Sigmoid colon (tissue), 7 donors: ENCODE measurements around the gene FBLN1. TPM values are rescaled to one million over a fixed set of nuclear protein-coding genes. Genes with fewer than 3 reads are reported as not detected.

Experiments used
- DNase-seq: peaks from one replicate; pipeline ENCODE4 v3.0.0-alpha.2; 2019
- H3K27ac ChIP-seq, 4 donors: fragments of 200-600 bp; sonication (generic); one replicate each; pipeline ENCODE4 v1.5.1; 2016 to 2019; ENCODE audit warnings: mild to moderate bottlenecking in 1 of 4
- H3K27me3 ChIP-seq, 3 donors: fragments of 200-600 bp; sonication (generic); one replicate each; pipeline ENCODE4 v1.5.1; 2019; ENCODE audit warnings: mild to moderate bottlenecking in 1 of 3
- H3K36me3 ChIP-seq, 4 donors: fragments of 200-600 bp; sonication (generic); one replicate each; pipeline ENCODE4 v1.5.1; 2016 to 2019
- H3K4me1 ChIP-seq, 4 donors: fragments of 200-600 bp; sonication (generic); one replicate each; pipeline ENCODE4 v1.5.1; 2017 to 2019
- H3K4me3 ChIP-seq, 4 donors: fragments of 200-600 bp; sonication (generic); one replicate each; pipeline ENCODE4 v1.5.1; 2017 to 2019; ENCODE audit warnings: mild to moderate bottlenecking in 2 of 4, moderate library complexity in 1 of 4
- H3K9me3 ChIP-seq, 4 donors: fragments of 200-600 bp in 3 of 4; sonication (generic) in 3 of 4; one replicate each; pipeline versions ENCODE4 v1.5.1 to v1.6.1; 2013 to 2019
- EP300 ChIP-seq, 4 donors: sonication (generic); formaldehyde crosslinking; IDR thresholded peaks; one replicate each; pipeline ENCODE4 v1.6.1; 2017; ENCODE audit warnings: antibody characterized with exemption in 4 of 4
- POLR2A ChIP-seq, 2 donors: fragments of 450-650 bp; IDR thresholded peaks; one replicate each; pipeline ENCODE4 v1.6.1; 2016; ENCODE audit warnings: antibody characterized with exemption in 2 of 2, mild to moderate bottlenecking in 2 of 2, moderate library complexity in 2 of 2
- POLR2AphosphoS5 ChIP-seq, 4 donors: sonication (generic); formaldehyde crosslinking; IDR thresholded peaks; one replicate each; pipeline ENCODE4 v1.6.1; 2017; ENCODE audit warnings: antibody characterized with exemption in 4 of 4
- WGBS, 2 donors: extraction: QIAGEN DNeasy Blood & Tissue Kit; methylation state at CpG; one replicate each; pipeline ENCODE4 v1.1.7; 2013; 5-methylcytosine and 5-hydroxymethylcytosine counted together
- intact Hi-C: fragments of 100-400 bp; cut with DNase I; formaldehyde crosslinking; loops from one replicate; pipeline ENCODE4 v1.15.1; 2023
- polyA plus RNA-seq, 3 donors: library from polyadenylated mRNA; stranded (reverse); fragments of 200-250 nt; gene quantifications; one replicate each; pipeline ENCODE4 v1.2.3, GENCODE V29; 2013
- total RNA-seq, 4 donors: library from RNA; depleted of rRNA; stranded (reverse); fragments of >200 nt; gene quantifications; one replicate each; pipeline ENCODE4 v1.1.0, GENCODE V29; 2016
- TF ChIP-seq, protein P1 (sequence below), 4 experiments: fragments of 450-650 bp in 3 of 4; fragments of 200-600 bp in 1 of 4; IDR thresholded peaks; one replicate each; pipeline ENCODE4 v1.5.1; 2016 to 2019; ENCODE audit warnings: antibody characterized with exemption in 4 of 4, mild to moderate bottlenecking in 3 of 4, moderate library complexity in 2 of 4
- donor health status: healthy with polysubstance abuse.
- donor health status: Bipolar disorder and iron deficiency.
- donor health status: healthy.

FBLN1 gene
- total and polyA plus RNA-seq, 7 donors = 9.0 to 230 (median 123) TPM

DNA sequence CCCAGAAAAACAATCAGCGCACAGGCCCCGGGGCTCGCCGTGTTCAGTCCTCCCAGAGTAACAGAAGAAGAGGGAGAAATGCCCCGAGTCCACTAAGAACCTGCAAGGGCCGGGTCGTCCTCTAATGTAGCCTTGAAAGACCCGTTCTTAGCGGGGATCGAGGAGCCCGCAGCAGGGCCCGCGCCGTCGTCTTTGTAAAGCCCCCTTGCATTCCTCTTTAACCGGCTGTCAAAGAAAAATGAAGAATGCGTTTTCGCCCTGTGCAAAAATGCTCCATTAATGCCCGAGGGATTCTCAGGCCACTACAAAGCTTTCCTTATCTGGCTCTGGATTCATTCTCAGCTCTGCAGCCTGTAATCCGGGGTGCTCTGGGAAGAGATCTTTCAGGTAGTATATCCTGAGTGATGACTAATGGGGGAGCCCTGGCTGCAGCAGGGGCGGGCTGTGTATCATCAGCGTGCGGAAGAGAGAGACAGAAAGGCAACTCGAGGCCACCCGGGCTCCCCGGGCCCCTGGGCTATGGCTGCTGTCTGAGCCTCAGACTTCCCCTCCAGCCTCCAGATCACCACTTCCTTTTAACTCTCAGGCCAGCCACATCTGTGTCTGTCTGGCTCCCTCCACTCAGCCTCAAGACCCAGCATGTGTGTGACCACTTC, 78.2 kb downstream of the FBLN1 start:
- Histone ChIP-seq H3K4me1 (peaks cover 0 to 9% (median 8%) of the 10 kb centered on the region in 4 donors), H3K4me3 (no peak overlapping the region), H3K9me3 (no peaks in the 10 kb centered on the region), H3K27ac (no peak overlapping the region), H3K36me3 (peaks cover 0 to 6% (median 2%) of the 10 kb centered on the region in 4 donors), H3K27me3 (peaks cover 0 to 19% (median 0%) of the 10 kb centered on the region in 3 donors)
- DNase-seq = no peak
- no peak for TF ChIP-seq POLR2AphosphoS5 (IDR thresholded peaks at IDR 0.05)
- no peak for TF ChIP-seq POLR2A (IDR thresholded peaks at IDR 0.05)
- TF ChIP-seq, protein P1, sequence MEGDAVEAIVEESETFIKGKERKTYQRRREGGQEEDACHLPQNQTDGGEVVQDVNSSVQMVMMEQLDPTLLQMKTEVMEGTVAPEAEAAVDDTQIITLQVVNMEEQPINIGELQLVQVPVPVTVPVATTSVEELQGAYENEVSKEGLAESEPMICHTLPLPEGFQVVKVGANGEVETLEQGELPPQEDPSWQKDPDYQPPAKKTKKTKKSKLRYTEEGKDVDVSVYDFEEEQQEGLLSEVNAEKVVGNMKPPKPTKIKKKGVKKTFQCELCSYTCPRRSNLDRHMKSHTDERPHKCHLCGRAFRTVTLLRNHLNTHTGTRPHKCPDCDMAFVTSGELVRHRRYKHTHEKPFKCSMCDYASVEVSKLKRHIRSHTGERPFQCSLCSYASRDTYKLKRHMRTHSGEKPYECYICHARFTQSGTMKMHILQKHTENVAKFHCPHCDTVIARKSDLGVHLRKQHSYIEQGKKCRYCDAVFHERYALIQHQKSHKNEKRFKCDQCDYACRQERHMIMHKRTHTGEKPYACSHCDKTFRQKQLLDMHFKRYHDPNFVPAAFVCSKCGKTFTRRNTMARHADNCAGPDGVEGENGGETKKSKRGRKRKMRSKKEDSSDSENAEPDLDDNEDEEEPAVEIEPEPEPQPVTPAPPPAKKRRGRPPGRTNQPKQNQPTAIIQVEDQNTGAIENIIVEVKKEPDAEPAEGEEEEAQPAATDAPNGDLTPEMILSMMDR (IDR thresholded peaks at IDR 0.05) = no peak
- TF ChIP-seq EP300 (IDR thresholded peaks at IDR 0.05) = no peak
- intact Hi-C loops = no loop called here
- WGBS, 2 donors = 82 to 92% methylated on average over 26 of the region's 26 CpGs

DNA sequence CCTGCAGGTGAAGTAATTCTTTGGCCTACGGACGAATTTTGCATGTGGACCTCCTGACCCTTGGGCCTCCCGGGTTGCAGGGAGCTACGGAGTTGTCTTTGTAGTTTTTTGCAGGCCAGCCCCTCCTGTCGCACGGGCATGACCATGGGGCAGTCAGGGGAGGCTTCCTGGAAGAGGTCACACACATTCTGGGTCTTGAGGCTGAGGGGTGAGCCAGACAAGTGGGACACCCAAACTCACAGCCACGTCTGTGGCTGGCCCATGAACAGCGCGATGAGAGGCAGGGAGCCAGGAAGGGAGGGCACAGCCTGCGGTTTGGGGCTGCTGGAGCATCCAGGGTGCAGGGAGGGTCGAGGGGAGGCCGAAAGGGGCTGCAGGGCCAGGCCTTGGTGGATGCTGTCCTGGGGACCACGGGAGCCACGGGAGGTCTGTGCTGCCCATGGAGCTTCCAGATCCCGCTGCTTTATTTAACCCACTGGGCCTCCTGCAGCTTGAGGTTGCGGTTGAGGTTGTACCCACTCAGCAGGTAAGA, 78.9 kb downstream of the FBLN1 start:
- 89 to 90% methylated on average over 16 of the region's 16 CpGs for WGBS, 2 donors
- peaks cover 0 to 17% (median 0%) of the 10 kb centered on the region in 3 donors for H3K27me3 ChIP-seq
- TF ChIP-seq, protein P1 (IDR thresholded peaks at IDR 0.05) = no peak
- TF ChIP-seq POLR2AphosphoS5 (IDR thresholded peaks at IDR 0.05) (no peak), POLR2A (IDR thresholded peaks at IDR 0.05) (no peak), EP300 (IDR thresholded peaks at IDR 0.05) (no peak)

DNA sequence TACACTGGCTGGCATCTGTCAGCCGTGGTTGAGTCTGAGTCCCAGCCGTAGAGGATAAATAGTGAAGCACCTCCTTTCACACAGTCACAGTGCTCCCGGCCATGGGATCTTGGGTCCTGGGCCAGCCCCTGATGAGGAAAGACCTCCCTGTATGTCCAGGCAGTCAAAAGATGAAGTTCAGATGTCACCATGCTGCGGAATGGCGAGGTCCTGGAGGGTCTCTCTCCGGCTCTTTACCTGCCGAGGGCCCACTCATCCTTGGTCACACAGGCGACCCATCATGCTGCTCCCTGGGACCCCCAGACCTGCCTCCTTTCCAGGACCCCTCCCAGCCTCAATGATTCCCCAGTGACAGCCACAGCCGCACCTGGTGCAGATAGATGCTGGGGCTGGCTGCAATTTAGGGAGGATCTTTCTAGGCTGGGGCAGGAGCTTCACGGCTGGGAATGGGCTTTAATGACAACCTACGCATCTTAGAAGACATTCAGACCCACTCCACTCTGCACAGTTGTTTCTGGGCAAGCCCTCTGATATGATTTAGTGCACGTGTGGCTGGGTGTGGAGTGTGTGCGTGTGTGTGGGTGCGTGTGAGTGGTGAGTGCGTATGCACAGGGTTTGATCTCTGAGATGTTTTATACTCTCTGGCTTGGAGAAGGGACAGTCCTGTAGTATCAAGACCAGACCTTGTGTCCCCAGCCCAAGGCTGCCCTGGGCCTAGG, 79.7 kb downstream of the FBLN1 start:
- Histone ChIP-seq H3K27ac (no peak overlapping the region), H3K4me1 (peaks cover 0 to 9% (median 8%) of the 10 kb centered on the region in 4 donors), H3K36me3 (peaks cover 0 to 6% (median 2%) of the 10 kb centered on the region in 4 donors), H3K9me3 (no peaks in the 10 kb centered on the region), H3K4me3 (no peak overlapping the region), H3K27me3 (peaks cover 0 to 9% (median 0%) of the 10 kb centered on the region in 3 donors)
- DNase-seq = no peak
- TF ChIP-seq, protein P1 (IDR thresholded peaks at IDR 0.05) = no peak
- TF ChIP-seq EP300 (IDR thresholded peaks at IDR 0.05) = no peak
- no peak for TF ChIP-seq POLR2AphosphoS5 (IDR thresholded peaks at IDR 0.05)
- TF ChIP-seq POLR2A (IDR thresholded peaks at IDR 0.05) = no peak
- intact Hi-C loops = no loop called here
- 78 to 87% methylated on average over 15 of the region's 15 CpGs for WGBS, 2 donors

More for the DNA sequence above, 78.9 kb downstream of the FBLN1 start:
- H3K4me1 ChIP-seq = peaks cover 0 to 9% (median 8%) of the 10 kb centered on the region in 4 donors
- no peak overlapping the region for H3K4me3 ChIP-seq
- H3K27ac ChIP-seq = no peak overlapping the region
- intact Hi-C loops = no loop called here
- peaks cover 0 to 6% (median 2%) of the 10 kb centered on the region in 4 donors for H3K36me3 ChIP-seq
- no peak for DNase-seq
- no peaks in the 10 kb centered on the region for H3K9me3 ChIP-seq

DNA sequence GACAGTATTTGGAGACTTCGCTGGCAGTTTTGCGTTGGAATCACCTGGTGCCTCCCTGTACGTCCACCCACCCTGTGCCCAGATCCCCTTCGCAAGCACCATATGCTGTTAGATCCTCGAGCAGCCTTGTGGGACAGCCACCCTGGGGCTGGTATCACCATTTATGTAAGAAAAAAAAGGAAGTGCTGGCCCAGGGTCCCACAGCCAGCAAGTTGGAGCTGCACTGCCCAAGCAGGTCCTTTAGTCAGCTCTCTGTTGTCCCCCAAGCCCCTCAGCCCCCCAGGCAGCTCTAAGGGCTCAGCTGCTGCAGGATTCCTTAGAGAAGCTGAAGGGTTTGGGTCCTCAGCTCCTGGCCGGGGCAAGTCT, 80.3 kb downstream of the FBLN1 start:
- intact Hi-C loops = no loop called here
- TF ChIP-seq, protein P1 (IDR thresholded peaks at IDR 0.05) = no peak
- TF ChIP-seq POLR2A (IDR thresholded peaks at IDR 0.05) (no peak), POLR2AphosphoS5 (IDR thresholded peaks at IDR 0.05) (no peak), EP300 (IDR thresholded peaks at IDR 0.05) (no peak)
- Histone ChIP-seq H3K4me1 (peaks cover 0 to 5% (median 4%) of the 10 kb centered on the region in 4 donors), H3K4me3 (no peak overlapping the region), H3K27ac (no peak overlapping the region), H3K36me3 (peaks cover 0 to 6% (median 2%) of the 10 kb centered on the region in 4 donors), H3K27me3 (peaks cover 0 to 4% (median 0%) of the 10 kb centered on the region in 3 donors), H3K9me3 (no peaks in the 10 kb centered on the region)
- 82 to 91% methylated on average over 6 of the region's 6 CpGs for WGBS, 2 donors
- DNase-seq = no peak
